SK-N-SH treated with all-trans-retinoic acid at 6 μM for 48 hours (cell line): ENCODE results near the gene PPP1CA.

ENCODE experiments used
- ARNTL ChIP-seq: fragments of 450-650 bp; formaldehyde crosslinking; IDR thresholded peaks from 2 replicates; pipeline ENCODE4 v1.5.0; 2020; ENCODE audit warnings: low read depth, mild to moderate bottlenecking, moderate library complexity, borderline replicate concordance
- CSDC2 ChIP-seq: fragments of 250-450 bp; sonication (Bioruptor Pico); IDR thresholded peaks from 2 replicates; pipeline ENCODE4 v1.5.0; 2020; ENCODE audit warnings: mild to moderate bottlenecking, moderate library complexity
- PATZ1 ChIP-seq: fragments of 250-450 bp; sonication (Bioruptor Pico); IDR thresholded peaks from 2 replicates; pipeline ENCODE4 v1.8.0; 2020; ENCODE audit warnings: mild to moderate bottlenecking, moderate library complexity, borderline replicate concordance
- POU6F1 ChIP-seq: fragments of 250-450 bp; sonication (Bioruptor Pico); IDR thresholded peaks from 2 replicates; pipeline ENCODE4 v1.8.0; 2021; ENCODE audit warnings: low read depth, mild to moderate bottlenecking, moderate library complexity, borderline replicate concordance
- SNAI2 ChIP-seq: fragments of 250-450 bp; sonication (Bioruptor Pico); IDR thresholded peaks from 2 replicates; pipeline ENCODE4 v1.5.0; 2020; ENCODE audit warnings: mild to moderate bottlenecking, moderate library complexity

- TF ChIP-seq SNAI2 (no peak), ARNTL (CRISPR knock-in tag) (no peak), POU6F1 (CRISPR knock-in tag) (no peak), CSDC2 (CRISPR knock-in tag) (no peak), PATZ1 (no peak)
These were observed 35.1 kb downstream of the PPP1CA start for GRCh38 chr11:67366546-67366945.
